Heart left ventricle (tissue), 16 donors: Measurements from ENCODE around the gene PTPMT1. TPM values are rescaled to one million over a fixed set of nuclear protein-coding genes. Genes with fewer than 3 reads are reported as not detected.

ENCODE experiments used
- ATAC-seq, 4 donors: fragments of 200-7000 bp; cut with Tn5 transposase; one replicate each; pipeline ENCODE4 v1.9.1; 2020 to 2022; ENCODE audit warnings: moderate library complexity in 4 of 4, mild to moderate bottlenecking in 3 of 4, moderate number of reproducible peaks in 1 of 4
- DNase-seq, 5 donors: peaks; one replicate each; pipeline ENCODE4 v3.0.0-alpha.2; 2020
- H3K27ac ChIP-seq, 12 donors: fragments of 200-600 bp; sonication (generic) in 4 of 12; one replicate each; pipeline versions ENCODE4 v1.5.0 to v1.8.0; 2016 to 2022; ENCODE audit warnings: mild to moderate bottlenecking in 2 of 12
- H3K27me3 ChIP-seq, 9 donors: fragments of 200-600 bp; sonication (generic) in 2 of 9; one replicate each; pipeline versions ENCODE4 v1.5.1 to v1.8.0; 2016 to 2022; ENCODE audit warnings: mild to moderate bottlenecking in 3 of 9
- H3K36me3 ChIP-seq, 9 donors: fragments of 200-600 bp; sonication (generic) in 2 of 9; one replicate each; pipeline versions ENCODE4 v1.5.0 to v1.8.0; 2018 to 2022; ENCODE audit warnings: mild to moderate bottlenecking in 2 of 9
- H3K4me1 ChIP-seq, 12 donors: fragments of 200-600 bp; sonication (generic) in 4 of 12; one replicate each; pipeline versions ENCODE4 v1.5.0 to v1.8.0; 2016 to 2022; ENCODE audit warnings: mild to moderate bottlenecking in 3 of 12
- H3K4me3 ChIP-seq, 12 donors: fragments of 200-600 bp; sonication (generic) in 4 of 12; one replicate each; pipeline versions ENCODE4 v1.5.0 to v1.8.0; 2017 to 2022; ENCODE audit warnings: mild to moderate bottlenecking in 9 of 12, moderate library complexity in 4 of 12
- H3K9me3 ChIP-seq, 12 donors: fragments of 200-600 bp; sonication (generic) in 4 of 12; one replicate each; pipeline versions ENCODE4 v1.5.0 to v1.8.0; 2016 to 2022; ENCODE audit warnings: mild to moderate bottlenecking in 1 of 12
- POLR2A ChIP-seq, 2 donors: fragments of 450-650 bp; IDR thresholded peaks; one replicate each; pipeline ENCODE4 v1.6.1; 2017; ENCODE audit warnings: antibody characterized with exemption in 2 of 2, mild to moderate bottlenecking in 2 of 2, moderate library complexity in 2 of 2
- WGBS, 4 donors: extraction: QIAGEN DNeasy Blood & Tissue Kit in 2 of 4; methylation state at CpG; one replicate each; pipeline versions ENCODE4 v1.1.5 to v1.1.7; 2013 to 2018; 5-methylcytosine and 5-hydroxymethylcytosine counted together
- intact Hi-C, 10 donors: fragments of 100-400 bp; cut with DNase I; formaldehyde crosslinking; loops; one replicate each; pipeline versions ENCODE4 v1.11.1 to v1.14.2; 2022
- polyA plus RNA-seq, 2 donors: library from polyadenylated mRNA; stranded (reverse); fragments of 200-250 nt; gene quantifications; one replicate each; pipeline ENCODE4 v1.2.3, GENCODE V29; 2013
- total RNA-seq, 9 donors: library from RNA; depleted of rRNA in 2 of 9; stranded (reverse); fragments of >200 nt in 2 of 9; fragmentation: NEBNext Ultra II Directional in 3 of 9; extraction: Animal tissue kit (Norgen Biotek cat#: 25700) in 3 of 9; gene quantifications; one replicate each; pipeline versions ENCODE4 v1.1.0 to v1.2.4, GENCODE V29; 2016 to 2023
- TF ChIP-seq, protein P1 (sequence below), 12 donors: fragments of 200-600 bp; sonication (generic) in 4 of 12; IDR thresholded peaks; one replicate each; pipeline versions ENCODE4 v1.5.0 to v1.8.0; 2018 to 2022; ENCODE audit warnings: antibody characterized with exemption in 12 of 12, mild to moderate bottlenecking in 5 of 12
- donor health status: ischemic (EF 13 %, LVEDD 7.1; RV severe dilation, severe dysfunction).
- donor health status: healthy with polysubstance abuse.
- donor health status: DM: no; HTN: yes; CAD: no.
- donor health status: DM: no; HTN: no; CAD: no.
- donor health status: ischemic (EF 25% LVEDD 6.9; RV normal size, moderate dysfunction).
- donor health status: ischemic (EF 25% LVEDD 5.7; RV mildly dilated, moderate dysfunction).
- donor health status: healthy.
- donor health status: DM: yes; HTN: yes; CAD: no.
- donor health status: ischemic (EF 35%, LVEDD 5.7; RV mildly dilated, moderate dysfunction).
- donor health status: nonischemic (EF 11% LVEDD 7.7; RV severe dilation, severe dysfunction).
- donor health status: DM: yes; HTN: yes; CAD: no.
- donor health status: PGD.
- donor health status: ischemic (EF 29% LVEDD 5.4; RV normal size, mild dysfunction).
- donor health status: nonischemic (EF 23%, LVEDD 6.1; RV moderate dilation, normal function).

PTPMT1 gene
- total and polyA plus RNA-seq, 11 donors, result 17.4 to 77.4 (median 24.5) TPM

DNA sequence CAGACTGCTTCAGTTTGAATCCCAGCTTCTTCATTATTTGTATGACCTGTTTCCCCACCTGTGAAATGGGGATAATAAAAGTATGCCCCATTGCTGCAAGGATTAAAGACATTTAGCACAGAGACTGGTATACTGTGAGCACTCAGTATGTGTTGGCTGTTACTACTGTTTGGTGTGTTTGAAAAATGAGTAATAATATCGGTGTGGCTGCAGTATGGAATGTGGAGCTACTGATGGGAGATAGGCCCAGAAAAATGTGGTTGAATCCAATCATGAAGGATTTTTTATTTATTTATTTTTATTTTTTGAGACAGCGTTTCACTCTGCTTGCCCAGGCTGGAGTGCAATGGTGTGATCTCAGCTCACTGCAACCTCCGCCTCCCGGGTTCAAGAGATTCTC is 37.9 kb downstream of the PTPMT1 start:
- no peaks in the 10 kb centered on the region for H3K9me3 ChIP-seq
- 92 to 94% (median 93%) methylated on average over 4 of the region's 4 CpGs for WGBS, 4 donors
- no peak overlapping the region for H3K27ac ChIP-seq
- no peaks in the 10 kb centered on the region for H3K36me3 ChIP-seq
- H3K4me1 ChIP-seq, result peaks cover 0 to 28% (median 18%) of the 10 kb centered on the region in 12 donors
- TF ChIP-seq, protein P1, sequence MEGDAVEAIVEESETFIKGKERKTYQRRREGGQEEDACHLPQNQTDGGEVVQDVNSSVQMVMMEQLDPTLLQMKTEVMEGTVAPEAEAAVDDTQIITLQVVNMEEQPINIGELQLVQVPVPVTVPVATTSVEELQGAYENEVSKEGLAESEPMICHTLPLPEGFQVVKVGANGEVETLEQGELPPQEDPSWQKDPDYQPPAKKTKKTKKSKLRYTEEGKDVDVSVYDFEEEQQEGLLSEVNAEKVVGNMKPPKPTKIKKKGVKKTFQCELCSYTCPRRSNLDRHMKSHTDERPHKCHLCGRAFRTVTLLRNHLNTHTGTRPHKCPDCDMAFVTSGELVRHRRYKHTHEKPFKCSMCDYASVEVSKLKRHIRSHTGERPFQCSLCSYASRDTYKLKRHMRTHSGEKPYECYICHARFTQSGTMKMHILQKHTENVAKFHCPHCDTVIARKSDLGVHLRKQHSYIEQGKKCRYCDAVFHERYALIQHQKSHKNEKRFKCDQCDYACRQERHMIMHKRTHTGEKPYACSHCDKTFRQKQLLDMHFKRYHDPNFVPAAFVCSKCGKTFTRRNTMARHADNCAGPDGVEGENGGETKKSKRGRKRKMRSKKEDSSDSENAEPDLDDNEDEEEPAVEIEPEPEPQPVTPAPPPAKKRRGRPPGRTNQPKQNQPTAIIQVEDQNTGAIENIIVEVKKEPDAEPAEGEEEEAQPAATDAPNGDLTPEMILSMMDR (IDR thresholded peaks at IDR 0.05), result no peak
- TF ChIP-seq POLR2A (IDR thresholded peaks at IDR 0.05), result no peak
- no peak for ATAC-seq
- intact Hi-C loops, result no loop called here
- H3K4me3 ChIP-seq, result no peak overlapping the region
- DNase-seq, result no peak
- H3K27me3 ChIP-seq, result no peaks in the 10 kb centered on the region

DNA sequence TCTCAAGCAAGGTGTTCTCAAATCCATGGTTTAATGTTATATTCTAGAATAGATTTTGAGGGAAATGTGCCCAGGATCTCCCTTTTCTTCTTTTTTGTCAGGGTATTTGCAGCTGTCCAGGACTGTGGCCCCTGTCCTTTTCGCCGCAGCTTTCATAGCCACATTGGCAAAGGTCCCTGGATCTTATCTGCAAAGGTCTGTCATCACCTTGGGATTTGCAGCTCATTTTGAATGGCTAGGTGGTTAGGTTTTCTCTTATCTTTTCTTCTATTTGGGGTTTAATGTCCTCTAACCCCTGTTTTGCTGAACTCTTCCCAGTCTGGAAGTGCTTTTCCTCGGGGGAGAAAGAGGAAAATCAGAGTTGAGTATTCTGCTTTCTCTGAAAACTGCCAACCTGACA is 40.5 kb downstream of the PTPMT1 start:
- ATAC-seq (no peak), DNase-seq (no peak)
- Histone ChIP-seq H3K27me3 (no peaks in the 10 kb centered on the region), H3K9me3 (no peaks in the 10 kb centered on the region), H3K36me3 (peaks cover 0 to 12% (median 0%) of the 10 kb centered on the region in 9 donors), H3K27ac (no peak overlapping the region), H3K4me3 (no peak overlapping the region), H3K4me1 (peaks cover 0 to 31% (median 21%) of the 10 kb centered on the region in 12 donors)
- WGBS, 4 donors, result 32 to 44% (median 43%) methylated on average over 3 of the region's 3 CpGs
- TF ChIP-seq POLR2A (IDR thresholded peaks at IDR 0.05), result no peak
- TF ChIP-seq, protein P1 (IDR thresholded peaks at IDR 0.05), result no peak
- intact Hi-C loops, result no loop called here

DNA sequence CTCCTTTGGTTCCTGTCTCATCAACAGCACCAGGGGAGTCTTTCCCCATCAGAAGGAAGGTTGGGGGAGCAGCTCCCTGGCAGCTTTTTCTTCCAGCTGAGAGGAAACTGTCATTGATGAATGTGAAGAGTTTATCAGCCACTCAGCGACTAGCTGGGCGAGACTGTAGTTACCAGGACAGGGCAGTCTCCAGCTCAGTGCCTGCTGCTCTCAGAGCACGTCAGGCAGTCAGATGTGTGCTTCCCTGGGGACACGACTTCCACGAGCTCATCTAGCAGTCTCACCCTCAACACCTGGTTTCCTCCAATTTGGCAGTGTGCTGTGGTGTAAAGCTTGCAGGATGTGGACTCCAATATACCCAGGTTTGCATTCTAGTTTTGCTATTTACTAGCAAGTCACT is 41.3 kb downstream of the PTPMT1 start:
- peaks cover 0 to 34% (median 27%) of the 10 kb centered on the region in 12 donors for H3K4me1 ChIP-seq
- TF ChIP-seq, protein P1 (IDR thresholded peaks at IDR 0.05), result no peak
- TF ChIP-seq POLR2A (IDR thresholded peaks at IDR 0.05), result no peak
- H3K36me3 ChIP-seq, result peaks cover 0 to 16% (median 0%) of the 10 kb centered on the region in 9 donors
- intact Hi-C loops, result no loop called here
- WGBS, 4 donors, result 19 to 35% (median 31%) methylated on average over 5 of the region's 5 CpGs
- no peaks in the 10 kb centered on the region for H3K27me3 ChIP-seq
- H3K4me3 ChIP-seq, result no peak overlapping the region
- ATAC-seq (peak; percentile 77 to 86 (median 81)), DNase-seq (peak in 4 of 5 donors; percentile 34 to 69 (median 40))
- H3K9me3 ChIP-seq, result no peaks in the 10 kb centered on the region
- H3K27ac ChIP-seq, result peak overlapping the region in 7 of 12 donors; percentile 6 to 56 (median 29)

DNA sequence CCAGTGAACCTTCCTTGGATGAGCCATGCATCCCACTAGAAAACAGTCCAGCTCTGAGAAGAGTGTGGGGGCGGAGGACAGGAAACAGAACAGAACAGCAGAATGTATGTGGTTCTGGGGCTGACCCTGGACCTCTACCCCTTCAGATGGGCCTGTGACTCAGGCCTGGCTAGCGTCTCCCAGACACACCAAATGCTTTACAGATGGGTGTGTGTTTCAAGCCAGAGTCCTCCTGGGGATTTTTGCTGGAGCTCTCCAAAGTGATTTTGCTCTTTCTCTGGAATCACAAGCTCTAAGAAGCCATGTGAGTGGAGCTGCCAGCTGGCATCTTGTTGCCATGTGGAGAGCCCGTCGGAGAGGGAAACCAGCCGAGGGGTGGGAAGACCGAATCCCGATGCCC is 42.0 kb downstream of the PTPMT1 start:
- H3K27ac ChIP-seq, result peak overlapping the region in 6 of 12 donors; percentile 6 to 56 (median 28)
- WGBS, 4 donors, result 41 to 51% (median 49%) methylated on average over 6 to 7 of the region's 7 CpGs
- no peaks in the 10 kb centered on the region for H3K27me3 ChIP-seq
- TF ChIP-seq POLR2A (IDR thresholded peaks at IDR 0.05), result no peak
- TF ChIP-seq, protein P1 (IDR thresholded peaks at IDR 0.05), result no peak
- peaks cover 0 to 16% (median 0%) of the 10 kb centered on the region in 9 donors for H3K36me3 ChIP-seq
- intact Hi-C loops, result no loop called here
- peaks cover 0 to 36% (median 27%) of the 10 kb centered on the region in 12 donors for H3K4me1 ChIP-seq
- no peak overlapping the region for H3K4me3 ChIP-seq
- DNase-seq, result peak in 3 of 5 donors; percentile 39 to 83 (median 69)
- H3K9me3 ChIP-seq, result no peaks in the 10 kb centered on the region
- peak; percentile 55 to 80 (median 60) for ATAC-seq
